Muscle of leg (tissue), 16 donors: ENCODE measurements around the gene INTS1. TPM values are rescaled to one million over a fixed set of nuclear protein-coding genes. Genes with fewer than 3 reads are reported as not detected.

Experiments
- DNase-seq: peaks from one replicate; pipeline ENCODE4 v3.0.0; 2013
- H3K27ac ChIP-seq: one replicate; pipeline ENCODE4 v1.5.1; 2013; ENCODE audit warnings: mild to moderate bottlenecking, low read length, control low read depth
- H3K27me3 ChIP-seq: one replicate; pipeline ENCODE4 v1.6.1; 2013; ENCODE audit warnings: low read length; ENCODE audit not compliant: control insufficient read depth, insufficient read depth
- H3K36me3 ChIP-seq: one replicate; pipeline ENCODE4 v1.6.1; 2013; ENCODE audit warnings: low read length; ENCODE audit not compliant: control insufficient read depth, insufficient read depth
- H3K4me1 ChIP-seq: one replicate; pipeline ENCODE4 v1.6.1; 2013; ENCODE audit warnings: low read length; ENCODE audit not compliant: control insufficient read depth, insufficient read depth
- H3K4me3 ChIP-seq: one replicate; pipeline ENCODE4 v1.5.1; 2013; ENCODE audit warnings: low read length, control low read depth
- H3K9me3 ChIP-seq: replicated peaks from 2 replicates; pipeline ENCODE4 v1.6.1; 2013; ENCODE audit warnings: low read depth, low read length; ENCODE audit not compliant: control insufficient read depth
- WGBS: methylation state at CpG from one replicate; pipeline ENCODE4 v1.1.5; 2013; ENCODE audit warnings: missing lambda C conversion rate; ENCODE audit not compliant: insufficient coverage; 5-methylcytosine and 5-hydroxymethylcytosine counted together
- long read RNA-seq, 11 donors: transcript quantifications; one replicate each; lab custom pipeline, GENCODE V29; 2026
- polyA plus RNA-seq, 8 donors: library from polyadenylated mRNA; unstranded; fragments of 120-200 nt; gene quantifications; one replicate each; pipeline versions ENCODE4 v1.2.1 to v1.2.3, GENCODE V29; 2013; ENCODE audit warnings: inconsistent platforms in 1 of 8, low replicate concordance in 1 of 8; ENCODE audit not compliant: insufficient read length in 8 of 8, insufficient read depth in 1 of 8
- total RNA-seq: library from RNA; stranded (reverse); fragments of 120-200 nt; gene quantifications from one replicate; pipeline ENCODE4 v1.2.4, GENCODE V29; 2013

Gene INTS1, protein sequence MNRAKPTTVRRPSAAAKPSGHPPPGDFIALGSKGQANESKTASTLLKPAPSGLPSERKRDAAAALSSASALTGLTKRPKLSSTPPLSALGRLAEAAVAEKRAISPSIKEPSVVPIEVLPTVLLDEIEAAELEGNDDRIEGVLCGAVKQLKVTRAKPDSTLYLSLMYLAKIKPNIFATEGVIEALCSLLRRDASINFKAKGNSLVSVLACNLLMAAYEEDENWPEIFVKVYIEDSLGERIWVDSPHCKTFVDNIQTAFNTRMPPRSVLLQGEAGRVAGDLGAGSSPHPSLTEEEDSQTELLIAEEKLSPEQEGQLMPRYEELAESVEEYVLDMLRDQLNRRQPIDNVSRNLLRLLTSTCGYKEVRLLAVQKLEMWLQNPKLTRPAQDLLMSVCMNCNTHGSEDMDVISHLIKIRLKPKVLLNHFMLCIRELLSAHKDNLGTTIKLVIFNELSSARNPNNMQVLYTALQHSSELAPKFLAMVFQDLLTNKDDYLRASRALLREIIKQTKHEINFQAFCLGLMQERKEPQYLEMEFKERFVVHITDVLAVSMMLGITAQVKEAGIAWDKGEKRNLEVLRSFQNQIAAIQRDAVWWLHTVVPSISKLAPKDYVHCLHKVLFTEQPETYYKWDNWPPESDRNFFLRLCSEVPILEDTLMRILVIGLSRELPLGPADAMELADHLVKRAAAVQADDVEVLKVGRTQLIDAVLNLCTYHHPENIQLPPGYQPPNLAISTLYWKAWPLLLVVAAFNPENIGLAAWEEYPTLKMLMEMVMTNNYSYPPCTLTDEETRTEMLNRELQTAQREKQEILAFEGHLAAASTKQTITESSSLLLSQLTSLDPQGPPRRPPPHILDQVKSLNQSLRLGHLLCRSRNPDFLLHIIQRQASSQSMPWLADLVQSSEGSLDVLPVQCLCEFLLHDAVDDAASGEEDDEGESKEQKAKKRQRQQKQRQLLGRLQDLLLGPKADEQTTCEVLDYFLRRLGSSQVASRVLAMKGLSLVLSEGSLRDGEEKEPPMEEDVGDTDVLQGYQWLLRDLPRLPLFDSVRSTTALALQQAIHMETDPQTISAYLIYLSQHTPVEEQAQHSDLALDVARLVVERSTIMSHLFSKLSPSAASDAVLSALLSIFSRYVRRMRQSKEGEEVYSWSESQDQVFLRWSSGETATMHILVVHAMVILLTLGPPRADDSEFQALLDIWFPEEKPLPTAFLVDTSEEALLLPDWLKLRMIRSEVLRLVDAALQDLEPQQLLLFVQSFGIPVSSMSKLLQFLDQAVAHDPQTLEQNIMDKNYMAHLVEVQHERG (N-terminal part only)
- total RNA-seq, result 16.7 TPM
- 10 to 100 TPM; 38.1 to 63.4 (median 51.9) TPM for polyA plus RNA-seq
- long read RNA-seq, donor 1, result 0 reads
- long read RNA-seq, donor 2, result 0 reads
- long read RNA-seq, donor 3, full-length matches to known transcripts, result 5 of 10 reads
- long read RNA-seq, donor 3, partial matches to known transcripts, result 5 of 10 reads
- long read RNA-seq, donor 3, other reads (novel, unspliced or antisense), result 0 of 10 reads
- long read RNA-seq, donor 4, result 0 reads
- long read RNA-seq, donor 5, partial matches to known transcripts, result 11 of 11 reads
- long read RNA-seq, donor 5, other reads (novel, unspliced or antisense), result 0 of 11 reads
- long read RNA-seq, donor 6, result 0 reads
- long read RNA-seq, donor 7, full-length matches to known transcripts, result 1 of 6 reads
- long read RNA-seq, donor 7, partial matches to known transcripts, result 5 of 6 reads
- long read RNA-seq, donor 7, other reads (novel, unspliced or antisense), result 0 of 6 reads
- long read RNA-seq, donor 8, result 0 reads
- long read RNA-seq, donor 9, result 0 reads
- long read RNA-seq, donor 10, partial matches to known transcripts, result 0 of 1 reads
- long read RNA-seq, donor 10, other reads (novel, unspliced or antisense), result 0 of 1 reads
- long read RNA-seq, donor 11, result 0 reads

DNA sequence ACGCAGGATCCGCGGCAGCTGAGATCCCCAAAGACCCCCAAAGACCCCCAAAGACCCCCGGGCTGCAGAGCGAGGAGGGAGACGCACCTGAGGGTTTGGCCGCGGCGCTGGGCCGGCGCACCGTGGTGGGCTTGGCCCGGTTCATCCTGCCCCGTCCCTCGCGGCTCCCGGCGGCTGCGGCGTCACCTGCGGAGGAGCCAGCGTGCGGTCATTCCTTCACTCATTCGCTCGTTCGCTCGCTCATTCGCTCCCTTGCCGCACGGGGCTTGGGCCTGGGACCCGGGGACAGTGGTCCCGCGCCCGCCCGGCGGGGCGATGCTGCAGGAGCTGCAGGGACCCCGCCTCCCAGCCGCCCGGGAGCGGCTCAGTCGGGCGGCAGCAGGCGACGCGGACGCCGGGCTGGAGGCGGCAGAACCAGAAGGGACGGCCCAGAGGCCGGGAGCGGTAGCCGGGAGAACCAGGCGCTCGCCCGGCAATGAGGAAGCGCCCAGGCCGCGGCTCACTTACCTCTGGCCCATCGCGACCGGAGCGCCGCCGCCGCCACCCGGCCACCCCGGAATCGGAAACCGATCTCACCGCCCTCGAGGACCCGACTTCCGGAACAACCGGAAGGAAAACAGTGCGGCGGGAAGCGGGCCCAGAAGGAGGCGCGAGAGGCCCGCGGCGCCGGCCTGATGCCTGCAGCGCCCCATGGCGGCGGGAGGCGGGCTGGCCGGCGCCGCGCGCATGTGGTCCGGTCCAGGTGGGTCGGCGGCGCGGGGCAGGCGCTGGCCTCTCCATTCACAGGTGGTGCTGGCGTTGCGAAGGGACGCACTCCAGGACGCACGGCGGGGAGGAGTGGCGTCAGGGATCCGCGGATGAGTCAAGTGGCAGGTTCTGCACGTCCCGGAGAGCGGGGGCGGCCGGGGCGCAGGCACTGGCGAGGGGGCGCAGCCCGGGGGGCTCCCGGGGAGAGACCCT is at the start of gene INTS1:
TSS of gene INTS1 (minus strand) at position 574 of the 960 bp plus-strand sequence. CDS start at position 145, 429 bp downstream.
- peak; percentile 97 for DNase-seq
- no peaks in the 10 kb centered on the region for H3K9me3 ChIP-seq
- H3K4me1 ChIP-seq, result peaks cover 15% of the 10 kb centered on the region
- peak within 1 kb of the TSS; percentile 72 for H3K4me3 ChIP-seq
- no peak within 1 kb of the TSS for H3K27ac ChIP-seq
- no peaks in the 10 kb centered on the region for H3K27me3 ChIP-seq
- under 1% methylated on average over 107 of the region's 118 CpGs for WGBS
- peaks cover 39% of the 10 kb centered on the region for H3K36me3 ChIP-seq

DNA sequence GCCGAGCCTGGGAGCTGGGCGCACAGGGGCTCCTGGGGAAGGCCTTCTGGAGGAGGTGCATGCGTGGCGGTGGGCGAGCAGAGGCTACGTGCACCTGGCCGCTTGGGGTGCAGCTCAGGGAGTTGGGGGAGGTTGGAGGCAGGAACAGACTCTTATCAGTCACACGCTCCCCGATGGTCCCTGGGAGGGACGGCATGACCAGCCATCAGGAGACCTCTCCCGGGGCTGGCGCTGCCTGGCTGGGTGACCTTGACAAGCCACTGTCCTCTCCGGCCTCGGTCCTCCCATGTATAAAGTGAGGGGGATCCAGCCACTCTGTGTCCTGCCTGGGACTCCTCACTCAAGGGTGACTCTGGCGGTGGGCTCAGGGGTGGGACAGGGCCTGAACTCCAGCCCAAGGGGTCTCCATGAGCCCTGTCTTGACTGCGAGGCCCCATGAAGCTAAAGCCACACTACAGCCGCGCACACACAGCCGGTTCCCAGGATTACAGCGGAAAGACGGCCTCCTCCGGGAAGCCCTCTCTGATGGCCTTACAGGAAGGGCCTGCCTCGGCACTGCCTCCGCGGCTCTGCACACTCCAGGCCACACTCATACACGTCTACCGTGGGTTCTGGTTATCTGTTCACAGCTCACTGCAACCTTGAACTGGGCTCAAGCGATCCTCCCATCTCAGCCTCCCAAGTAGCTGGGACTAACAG is 49.5 kb upstream of the INTS1 start:
- DNase-seq, result no peak
- Histone ChIP-seq H3K27ac (no peak overlapping the region), H3K27me3 (no peaks in the 10 kb centered on the region), H3K4me1 (peaks cover 25% of the 10 kb centered on the region), H3K9me3 (no peaks in the 10 kb centered on the region), H3K36me3 (no peaks in the 10 kb centered on the region), H3K4me3 (no peak overlapping the region)
- WGBS, result 86% methylated on average over 23 of the region's 28 CpGs

DNA sequence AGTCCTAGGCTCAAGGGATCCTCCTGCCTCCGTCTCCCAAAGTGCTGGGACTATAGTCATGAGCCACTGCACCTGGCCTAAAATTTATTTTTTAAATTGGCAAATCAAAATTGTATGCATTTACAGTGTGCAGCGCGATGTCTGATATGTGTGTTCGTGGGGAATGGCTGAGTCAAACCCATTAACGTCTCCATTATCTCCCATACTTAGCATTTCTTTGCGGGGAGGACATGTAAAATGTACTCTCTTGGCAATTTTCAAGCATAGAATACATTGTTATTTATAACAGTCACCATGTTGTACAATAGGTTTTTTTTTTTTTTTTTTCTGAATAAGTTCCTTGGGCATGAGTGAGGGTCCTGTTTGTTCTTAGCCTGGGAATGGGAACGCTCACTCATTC is 48.0 kb upstream of the INTS1 start:
- H3K27ac ChIP-seq, result no peak overlapping the region
- no peak overlapping the region for H3K4me3 ChIP-seq
- peaks cover 17% of the 10 kb centered on the region for H3K4me1 ChIP-seq
- WGBS, result 94% methylated on average over 2 of the region's 7 CpGs
- no peaks in the 10 kb centered on the region for H3K27me3 ChIP-seq
- H3K9me3 ChIP-seq, result no peaks in the 10 kb centered on the region
- DNase-seq, result no peak
- H3K36me3 ChIP-seq, result no peaks in the 10 kb centered on the region

DNA sequence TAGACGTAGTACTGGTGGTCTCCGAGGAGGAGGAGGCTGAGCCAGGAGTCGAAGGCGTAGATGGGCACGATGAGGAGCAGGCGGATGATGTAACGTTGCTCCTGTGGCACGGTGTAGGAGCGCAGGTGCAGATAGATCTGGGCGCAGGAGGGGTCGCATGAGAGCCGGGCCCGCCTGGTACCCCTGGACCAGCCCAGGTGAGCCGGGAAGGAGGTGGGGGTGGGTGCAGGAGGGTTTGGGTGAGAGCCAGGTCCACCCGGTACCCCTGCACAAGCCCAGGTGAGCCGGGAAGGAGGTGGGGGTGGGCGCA is 46.6 kb upstream of the INTS1 start:
- 91% methylated on average over 14 of the region's 17 CpGs for WGBS
- Histone ChIP-seq H3K4me1 (peaks cover 10% of the 10 kb centered on the region), H3K27me3 (no peaks in the 10 kb centered on the region), H3K27ac (no peak overlapping the region), H3K36me3 (no peaks in the 10 kb centered on the region), H3K4me3 (no peak overlapping the region), H3K9me3 (no peaks in the 10 kb centered on the region)
- no peak for DNase-seq

DNA sequence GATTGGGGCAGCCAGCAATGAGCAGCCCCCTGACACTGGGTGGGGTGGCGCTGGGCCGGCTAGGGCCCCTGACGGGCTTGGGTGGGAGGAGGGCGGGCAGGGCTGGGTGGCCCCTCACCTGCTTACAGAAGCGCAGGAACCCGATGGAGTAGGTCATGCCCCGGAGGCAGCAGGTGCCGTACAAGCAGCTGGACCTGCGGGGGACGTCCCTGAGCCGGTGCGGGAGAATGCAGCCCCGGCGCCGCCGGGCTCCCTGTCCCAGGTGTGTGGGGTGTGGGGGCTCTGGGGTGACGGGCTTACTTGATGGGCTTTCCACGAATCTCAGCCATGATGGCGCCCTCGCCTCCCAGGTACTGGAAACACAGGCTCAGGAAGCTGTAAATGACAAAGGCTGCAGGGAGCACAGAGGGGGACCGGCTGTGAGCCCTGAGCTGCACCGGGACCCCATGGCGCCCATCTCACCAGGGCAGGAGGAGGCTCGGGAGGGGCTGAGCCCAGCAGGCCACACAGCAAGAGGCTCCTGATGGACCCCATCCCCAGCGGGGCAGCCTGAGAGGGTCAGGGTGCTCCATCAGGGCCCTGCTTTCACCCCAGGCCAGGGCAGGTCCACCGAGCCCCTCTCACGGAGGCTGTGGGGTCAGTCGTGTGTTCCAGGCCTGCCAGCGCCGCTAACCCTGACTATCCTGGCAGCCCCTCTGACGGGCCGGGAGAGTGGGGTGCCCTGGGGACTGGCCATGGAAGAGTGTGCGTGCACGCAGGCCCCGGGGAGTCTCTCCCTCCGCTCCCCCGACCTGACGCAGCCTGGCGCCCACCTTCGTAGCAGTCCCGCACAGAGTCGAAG is 46.0 kb upstream of the INTS1 start:
- WGBS, result 78% methylated on average over 41 of the region's 42 CpGs
- no peak overlapping the region for H3K27ac ChIP-seq
- H3K36me3 ChIP-seq, result no peaks in the 10 kb centered on the region
- no peak for DNase-seq
- no peak overlapping the region for H3K4me3 ChIP-seq
- H3K4me1 ChIP-seq, result peaks cover 5% of the 10 kb centered on the region
- H3K27me3 ChIP-seq, result no peaks in the 10 kb centered on the region
- H3K9me3 ChIP-seq, result no peaks in the 10 kb centered on the region

DNA sequence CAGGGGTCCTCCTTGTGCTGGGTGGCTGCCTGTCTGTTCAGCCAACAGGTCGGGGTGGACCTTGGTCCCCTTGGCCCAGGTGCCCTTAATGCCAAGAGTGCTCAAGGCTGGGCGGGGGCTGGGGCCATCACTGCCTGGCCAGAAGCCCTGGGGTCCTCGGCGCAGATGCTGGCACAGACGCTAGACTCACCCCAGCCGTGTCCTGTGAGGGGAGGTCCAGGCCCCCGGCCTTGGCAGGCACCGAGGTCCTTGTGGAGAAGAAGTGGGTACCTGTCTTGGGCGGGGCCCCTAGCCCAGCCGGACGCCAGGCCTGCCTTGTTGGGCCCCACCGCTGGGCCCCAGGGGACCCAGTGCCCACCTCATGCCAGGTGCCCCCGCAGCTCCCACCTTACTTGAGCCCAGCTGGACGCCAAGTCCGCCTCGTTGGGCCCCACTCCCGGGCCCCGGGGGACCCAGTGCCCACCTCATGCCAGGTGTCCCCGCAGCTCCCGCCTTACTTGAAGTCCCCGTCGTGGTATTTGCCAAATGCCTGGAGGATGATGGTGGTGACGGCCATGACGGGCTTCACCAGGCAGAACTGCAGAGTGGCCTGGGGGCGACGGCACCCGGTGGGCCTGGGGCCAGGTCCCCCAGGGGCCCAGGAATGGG is 45.3 kb upstream of the INTS1 start:
- DNase-seq, result no peak
- Histone ChIP-seq H3K4me3 (no peak overlapping the region), H3K36me3 (no peaks in the 10 kb centered on the region), H3K9me3 (no peaks in the 10 kb centered on the region), H3K27ac (no peak overlapping the region), H3K27me3 (no peaks in the 10 kb centered on the region), H3K4me1 (peaks cover 9% of the 10 kb centered on the region)
- 90% methylated on average over 23 of the region's 27 CpGs for WGBS

DNA sequence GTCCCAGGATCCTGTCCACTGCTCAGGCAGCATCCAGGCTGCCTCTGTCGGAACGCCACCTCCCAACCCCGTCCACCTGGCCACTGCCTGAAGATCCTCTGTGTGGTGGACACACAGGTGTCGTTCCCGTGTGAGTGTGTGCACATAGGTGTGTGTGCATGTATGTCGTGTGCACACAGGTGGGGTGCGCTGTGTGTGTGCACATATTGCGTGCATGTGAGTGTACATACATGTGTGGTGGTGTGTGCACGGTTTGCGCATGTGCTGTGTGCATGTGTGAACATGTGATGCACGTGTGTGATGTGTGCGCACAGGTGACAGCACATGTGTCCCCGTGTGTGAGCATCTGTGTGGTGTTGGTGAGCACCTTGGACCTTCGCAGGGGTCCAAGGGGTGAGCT is 44.8 kb upstream of the INTS1 start:
- Histone ChIP-seq H3K9me3 (no peaks in the 10 kb centered on the region), H3K4me1 (peaks cover 14% of the 10 kb centered on the region), H3K27ac (no peak overlapping the region), H3K27me3 (no peaks in the 10 kb centered on the region), H3K4me3 (no peak overlapping the region), H3K36me3 (no peaks in the 10 kb centered on the region)
- 84% methylated on average over 14 of the region's 14 CpGs for WGBS
- DNase-seq, result no peak
